NOMO-1 (cell line): ENCODE results near the gene STXBP1.
A peak's percentile ranks its signal among the peaks of the same experiment; 100 is the strongest.

ENCODE experiments used
- DNase-seq, 2 experiments: peaks; one replicate each; lab custom pipeline; 2025; ENCODE audit not compliant: unreplicated experiment in 2 of 2; lab: John Stamatoyannopoulos, UW

Gene STXBP1

DNA sequence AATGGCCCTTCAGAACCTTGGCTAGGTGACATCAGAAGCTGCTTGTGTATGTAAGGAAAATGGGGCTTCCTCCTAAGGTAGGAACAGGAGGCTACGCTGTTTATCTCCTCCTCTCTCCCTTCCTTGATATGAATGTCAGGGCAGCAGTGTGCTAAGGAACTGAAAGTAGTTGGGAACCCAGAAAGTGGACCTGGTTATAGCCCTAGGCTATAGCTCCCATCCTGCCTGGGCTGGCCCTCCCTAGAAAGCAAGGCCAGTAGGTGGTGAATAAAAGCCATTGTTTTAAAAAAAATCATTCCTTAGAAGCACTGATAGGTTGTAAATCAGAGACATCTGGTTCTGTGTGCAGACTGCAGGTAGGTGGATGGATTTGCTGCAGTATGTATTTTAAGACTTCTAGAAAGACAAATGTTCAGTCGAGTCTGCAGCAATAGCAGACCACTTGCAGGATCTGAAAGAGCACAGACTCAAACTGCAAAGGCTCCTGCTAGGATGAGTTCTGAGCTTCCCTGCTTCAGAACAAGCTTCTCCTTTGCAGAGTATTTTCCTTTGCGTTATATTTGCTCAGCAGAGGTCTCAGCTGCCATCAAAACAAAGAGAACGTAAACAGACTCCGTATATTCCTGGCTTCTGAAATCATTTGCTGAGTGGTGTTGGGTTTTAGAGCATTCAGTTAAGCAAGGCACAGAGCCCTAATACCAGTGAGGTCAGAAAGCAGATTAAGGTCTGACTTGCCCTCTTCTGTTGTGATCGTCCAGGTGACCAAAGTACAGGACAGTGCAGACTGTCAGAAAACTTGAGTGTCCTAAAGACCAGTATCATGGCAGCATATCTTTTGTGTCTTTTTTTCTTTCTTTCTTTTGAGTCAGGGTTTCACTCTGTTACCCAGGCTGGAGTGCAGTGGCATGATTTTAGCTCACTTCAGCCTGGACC is 74.7 kb downstream of the STXBP1 start:
- no peak for DNase-seq

DNA sequence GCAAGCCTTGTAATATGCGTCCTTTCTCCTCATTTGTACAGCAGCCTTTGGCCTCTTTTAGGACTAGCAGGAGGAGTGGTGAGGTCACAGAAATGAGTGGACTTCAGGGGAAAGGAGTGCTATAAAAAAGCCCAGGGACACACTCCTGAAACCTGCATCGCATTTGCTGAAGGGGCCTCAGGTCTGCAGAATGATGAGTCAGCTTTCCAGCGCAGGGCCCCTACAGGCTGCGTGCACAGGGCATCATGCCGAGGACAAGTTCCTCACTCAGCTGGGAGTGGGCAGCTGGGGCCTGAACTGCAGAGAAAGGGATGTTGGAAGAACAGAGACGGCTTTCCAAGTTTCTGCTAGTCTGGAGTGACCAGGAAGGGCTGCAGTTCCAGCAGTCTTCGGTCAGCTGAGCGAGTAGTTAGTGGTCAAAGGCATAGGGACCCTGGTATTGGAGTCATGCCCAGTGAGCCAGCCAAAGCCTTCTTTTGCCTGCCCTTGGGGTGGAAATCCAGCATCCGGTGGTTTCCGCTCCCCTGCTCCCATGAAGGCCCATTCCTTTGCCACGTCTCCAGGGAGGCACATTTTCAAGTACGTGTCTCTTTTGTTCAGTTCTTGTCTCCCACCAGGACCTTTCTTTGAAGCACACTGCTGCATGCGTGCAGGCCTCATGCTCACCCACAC is 77.4 kb downstream of the STXBP1 start:
- no peak for DNase-seq

GRCh38 chr9:127690735-127691134 is 78.7 kb downstream of the STXBP1 start:
- no peak for DNase-seq

- DNase-seq, result no peak
Measured at GRCh38 chr9:127692071-127692470, 80.0 kb downstream of the STXBP1 start.

DNA sequence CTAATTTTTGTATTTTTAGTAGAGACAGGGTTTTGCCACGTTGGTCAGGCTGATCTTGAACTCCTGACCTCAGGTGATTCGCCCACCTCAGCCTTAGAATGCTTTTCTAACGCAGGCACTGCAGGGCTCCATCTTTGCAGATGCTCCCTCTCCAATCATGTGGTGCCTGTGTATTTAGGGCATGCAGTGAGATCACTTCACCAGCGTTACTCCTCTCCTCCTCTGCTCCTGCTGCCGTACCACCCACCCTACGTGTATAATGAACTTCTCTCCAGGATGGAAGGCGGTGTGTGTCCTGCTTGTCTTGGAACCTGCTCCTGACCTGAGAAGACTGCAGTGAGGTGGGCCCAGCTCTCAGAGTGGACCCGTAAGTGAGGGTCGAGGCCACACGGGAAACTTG is 81.1 kb downstream of the STXBP1 start:
- no peak for DNase-seq

DNA sequence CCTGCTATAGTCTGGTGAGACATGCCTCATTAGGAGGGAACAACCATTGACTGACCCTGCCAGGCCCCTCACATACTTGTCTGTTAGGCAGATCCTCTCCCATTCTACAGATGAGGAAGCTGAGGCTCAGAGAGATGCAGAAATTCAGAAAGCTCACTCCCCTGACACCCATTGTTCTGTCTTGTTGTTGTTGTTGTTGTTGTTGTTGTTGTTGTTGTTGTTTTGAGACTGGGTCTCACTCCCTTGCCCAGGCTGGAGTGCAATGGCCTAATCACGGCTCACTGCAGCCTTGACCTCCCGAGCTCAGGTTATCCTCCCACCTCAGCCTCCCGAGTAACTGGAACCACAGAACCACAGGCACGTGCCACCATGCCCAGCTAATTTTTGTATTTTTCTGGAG is 81.6 kb downstream of the STXBP1 start:
- no peak for DNase-seq

- no peak for DNase-seq
Measured at GRCh38 chr9:127694890-127695720, 83.0 kb downstream of the STXBP1 start.

DNA sequence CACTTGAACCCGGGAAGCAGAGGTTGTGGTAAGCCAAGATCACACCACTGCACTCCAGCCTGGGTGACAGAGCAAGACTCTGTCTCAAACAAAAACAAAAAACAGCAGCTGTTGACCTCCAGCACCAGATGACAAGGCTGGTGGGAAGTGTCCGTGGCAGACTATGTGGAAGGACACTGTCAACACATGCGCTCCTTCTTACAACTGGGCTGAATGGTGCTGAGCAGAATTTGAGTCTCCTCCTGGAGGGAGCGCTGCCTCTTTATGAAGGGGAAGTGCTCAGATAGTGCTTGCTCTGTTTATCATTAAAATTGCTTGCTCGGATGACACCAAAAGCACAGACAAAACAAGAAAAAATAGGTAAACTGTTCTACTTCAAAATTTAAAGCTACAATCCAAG is 85.5 kb downstream of the STXBP1 start:
- no peak for DNase-seq

- DNase-seq, result no peak
Measured at GRCh38 chr9:127698386-127698785, 86.3 kb downstream of the STXBP1 start.

GRCh38 chr9:127698985-127699670 is 87.1 kb downstream of the STXBP1 start:
- DNase-seq, result peak; percentile 78 to 83

DNA sequence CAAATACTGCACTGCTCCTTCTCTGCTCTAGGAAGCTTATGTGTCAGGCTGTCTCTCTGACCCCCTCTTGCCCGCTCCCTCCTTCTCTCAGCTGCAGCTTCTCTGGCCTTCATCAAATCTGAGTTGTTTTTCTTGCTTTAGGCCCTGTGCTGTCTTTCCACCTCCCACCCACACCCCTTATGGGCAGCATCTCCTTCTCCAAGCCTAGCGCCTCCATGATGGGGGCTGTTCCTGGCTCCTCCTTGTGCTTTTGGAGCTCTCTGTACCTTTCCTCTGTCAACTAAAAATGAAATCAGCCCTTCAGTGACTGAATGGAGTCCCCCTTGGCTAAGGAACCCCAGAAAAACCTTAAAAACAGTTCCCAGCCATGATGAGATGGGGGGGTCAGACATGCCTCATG is 88.1 kb downstream of the STXBP1 start:
- no peak for DNase-seq

DNA sequence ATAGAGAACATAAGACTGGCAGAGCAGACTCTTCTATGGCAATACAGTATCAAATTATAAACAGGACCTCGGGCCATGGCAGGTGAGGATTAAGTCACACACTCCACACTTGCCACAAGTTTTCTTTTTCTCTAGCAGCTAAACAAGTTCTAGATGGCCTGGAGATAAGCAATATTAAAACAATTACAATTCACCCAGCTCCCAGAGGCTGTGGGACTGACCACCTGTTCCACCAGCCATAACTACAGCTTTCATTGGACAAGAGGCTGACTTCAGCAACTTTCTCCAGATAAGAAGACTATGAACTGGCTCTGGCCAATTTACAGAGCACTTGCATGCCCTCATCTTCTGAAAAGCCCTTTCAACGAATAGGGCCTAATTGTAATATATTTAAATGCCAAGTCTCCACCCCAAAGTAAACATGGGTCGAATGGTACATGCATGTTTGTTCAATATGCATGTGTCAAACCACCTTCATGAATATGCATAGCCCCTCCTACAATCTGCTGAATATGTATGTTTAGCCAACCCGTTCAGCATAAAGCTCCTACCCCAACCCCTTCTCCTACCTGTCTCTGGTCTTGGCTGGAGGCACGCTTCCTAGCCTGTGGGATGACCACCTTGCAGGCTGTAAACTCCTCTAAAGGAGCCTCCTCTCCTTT is 88.6 kb downstream of the STXBP1 start:
- DNase-seq, result no peak

DNA sequence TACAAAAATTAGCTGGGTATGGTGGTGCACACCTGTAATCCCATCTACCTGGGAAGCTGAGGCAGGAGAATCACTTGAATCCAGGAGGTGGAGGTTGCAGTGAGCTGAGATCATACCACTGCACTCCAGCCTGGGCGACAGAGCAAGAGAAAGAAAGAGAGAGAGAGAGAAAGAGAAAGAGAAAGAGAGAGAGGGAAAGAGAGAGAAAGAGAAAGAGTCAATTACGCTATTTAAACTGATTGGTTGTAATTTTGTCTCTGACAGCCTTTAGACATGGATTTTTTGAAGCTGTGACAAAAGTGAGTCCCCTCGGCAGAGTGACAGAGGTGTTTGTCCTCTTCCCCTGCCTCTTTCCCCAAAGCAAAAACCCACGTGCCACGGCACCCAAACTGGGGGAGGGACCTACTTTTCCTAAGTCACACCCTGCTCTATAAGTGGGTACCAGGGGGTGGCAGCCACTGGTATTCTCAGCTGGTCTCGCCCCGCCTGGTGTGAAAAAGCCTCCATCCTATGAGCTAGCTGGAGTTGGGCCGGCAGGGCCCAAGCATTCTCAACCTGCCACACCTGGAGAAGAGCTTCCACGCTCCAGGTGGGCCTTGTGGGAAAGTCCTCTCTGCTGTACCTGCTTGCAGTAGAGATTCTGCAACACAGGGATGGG is 91.3 kb downstream of the STXBP1 start:
- no peak for DNase-seq

- DNase-seq, result no peak
Measured at GRCh38 chr9:127705577-127706379, 93.7 kb downstream of the STXBP1 start.

- no peak for DNase-seq
Measured at GRCh38 chr9:127706836-127707241, 94.8 kb downstream of the STXBP1 start, which contains the start of gene CFAP157. CFAP157 (plus strand) TSS chr9:127706988; CDS start chr9:127707032, 44 bp downstream.

- DNase-seq, result no peak
Measured at GRCh38 chr9:127707766-127708165, 95.7 kb downstream of the STXBP1 start.

DNA sequence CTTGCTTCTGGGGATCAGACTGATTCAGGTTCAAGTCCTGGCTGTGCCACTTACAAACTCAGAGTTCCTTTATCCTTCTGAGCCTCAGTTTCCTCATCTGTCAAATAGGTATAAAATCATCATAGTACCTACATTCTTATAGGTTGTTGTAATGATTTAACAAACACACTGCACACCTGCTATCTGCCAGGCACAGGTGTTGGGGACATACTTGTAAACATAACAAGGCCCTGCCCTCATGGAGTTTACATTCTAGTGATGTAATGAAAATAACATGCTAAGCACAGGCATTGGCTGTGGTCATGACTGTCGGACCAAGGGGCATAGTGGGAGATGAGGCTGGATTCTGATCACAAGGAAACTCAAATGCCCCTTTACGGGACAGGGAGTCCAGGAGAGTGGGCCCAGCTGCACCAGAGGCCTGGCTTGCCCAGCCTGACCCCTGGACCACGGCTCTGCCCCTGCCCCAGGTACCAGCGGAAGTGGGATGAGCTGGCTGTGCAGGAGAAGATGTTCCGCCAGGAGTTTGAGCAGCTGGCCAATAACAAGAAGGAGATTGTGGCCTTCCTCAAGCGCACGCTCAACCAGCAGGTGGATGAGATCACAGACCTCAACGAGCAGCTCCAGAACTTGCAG is 97.0 kb downstream of the STXBP1 start:
- no peak for DNase-seq

DNA sequence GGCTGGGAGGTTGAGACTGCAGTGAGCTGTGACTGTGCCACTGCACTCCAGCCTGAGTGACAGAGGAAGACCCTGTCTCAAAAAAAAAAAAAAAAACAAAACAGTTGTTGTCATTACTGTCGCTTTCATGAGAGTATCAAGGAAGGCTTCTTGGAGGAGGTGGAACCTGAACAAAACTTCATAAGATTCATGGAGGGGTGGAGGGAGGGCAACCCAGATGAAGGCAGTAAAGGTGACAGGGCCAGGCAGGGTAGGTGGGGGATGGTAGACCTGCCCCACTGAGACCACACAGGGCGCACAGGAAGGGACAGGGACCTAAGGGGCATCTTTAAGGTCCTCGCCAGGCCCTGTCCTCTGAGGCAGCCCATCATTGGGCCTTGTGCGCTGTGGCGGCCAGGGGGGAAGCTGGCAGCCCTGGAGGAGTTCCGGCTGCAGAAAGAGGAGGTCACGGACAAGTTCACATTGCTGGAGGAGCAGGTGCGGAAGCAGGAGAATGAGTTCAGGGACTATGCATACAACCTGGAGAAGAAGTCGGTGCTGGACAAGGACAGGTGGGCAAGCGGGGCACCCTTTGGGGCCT is 98.2 kb downstream of the STXBP1 start:
- no peak for DNase-seq
